OCI-LY3 (cell line): Measurements from ENCODE around the gene LNX1.

Experiments
- EZH2phosphoT487 ChIP-seq: fragments of 200-600 bp; shearing (Covaris generic); IDR thresholded peaks from 2 replicates; pipeline ENCODE4 v1.6.1; 2018; ENCODE audit warnings: antibody characterized with exemption, mixed run types, low read depth
- TF ChIP-seq, protein P1 (sequence below): fragments of 200-600, 300-600 bp; sonication (generic); IDR thresholded peaks from 2 replicates; pipeline ENCODE4 v1.5.1; 2014; ENCODE audit warnings: antibody characterized with exemption, low read length, low read depth

DNA sequence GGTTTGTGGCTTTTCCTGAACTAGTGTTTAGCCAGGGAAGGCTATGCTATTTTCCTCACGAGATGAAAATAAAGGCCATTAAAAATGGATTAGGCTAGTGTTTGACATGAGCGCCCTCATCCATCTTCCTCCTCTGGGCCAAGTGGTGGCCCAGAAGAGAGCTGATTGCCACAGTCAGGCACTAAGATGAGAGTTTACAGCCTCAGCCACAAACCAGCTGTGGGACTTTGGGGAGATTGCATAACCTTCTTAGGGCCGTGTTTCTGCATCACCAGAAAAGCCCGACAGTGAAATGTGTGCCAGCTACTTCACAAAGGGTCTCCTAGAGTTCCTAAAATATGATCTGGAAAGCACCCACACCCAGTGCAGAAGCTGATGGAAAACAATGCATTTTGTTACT, 42.3 kb upstream of the LNX1 start:
- TF ChIP-seq, protein P1, sequence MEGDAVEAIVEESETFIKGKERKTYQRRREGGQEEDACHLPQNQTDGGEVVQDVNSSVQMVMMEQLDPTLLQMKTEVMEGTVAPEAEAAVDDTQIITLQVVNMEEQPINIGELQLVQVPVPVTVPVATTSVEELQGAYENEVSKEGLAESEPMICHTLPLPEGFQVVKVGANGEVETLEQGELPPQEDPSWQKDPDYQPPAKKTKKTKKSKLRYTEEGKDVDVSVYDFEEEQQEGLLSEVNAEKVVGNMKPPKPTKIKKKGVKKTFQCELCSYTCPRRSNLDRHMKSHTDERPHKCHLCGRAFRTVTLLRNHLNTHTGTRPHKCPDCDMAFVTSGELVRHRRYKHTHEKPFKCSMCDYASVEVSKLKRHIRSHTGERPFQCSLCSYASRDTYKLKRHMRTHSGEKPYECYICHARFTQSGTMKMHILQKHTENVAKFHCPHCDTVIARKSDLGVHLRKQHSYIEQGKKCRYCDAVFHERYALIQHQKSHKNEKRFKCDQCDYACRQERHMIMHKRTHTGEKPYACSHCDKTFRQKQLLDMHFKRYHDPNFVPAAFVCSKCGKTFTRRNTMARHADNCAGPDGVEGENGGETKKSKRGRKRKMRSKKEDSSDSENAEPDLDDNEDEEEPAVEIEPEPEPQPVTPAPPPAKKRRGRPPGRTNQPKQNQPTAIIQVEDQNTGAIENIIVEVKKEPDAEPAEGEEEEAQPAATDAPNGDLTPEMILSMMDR, result no peak
- no peak for TF ChIP-seq EZH2phosphoT487
